Panc1 (cell line): ENCODE data around the gene CIAPIN1. TPM values are rescaled to one million over a fixed set of nuclear protein-coding genes. Genes with fewer than 3 reads are reported as not detected.

Source experiments
- ATAC-seq: fragments of 200-7000 bp; cut with Tn5 transposase; 2 replicates; pipeline ENCODE4 v1.9.1; 2020; ENCODE audit warnings: mild to moderate bottlenecking, moderate library complexity
- BruUV-seq: library from RNA; stranded (reverse); fragments of 400-500 nt; replicated peaks from 2 replicates; lab custom pipeline; 2021; lab: Mats Ljungman, UMichigan
- CTCF ChIA-PET: fragments of 300-600 bp; sonication (Branson Sonifier 250); formaldehyde crosslinking; loops from one replicate; lab custom pipeline; 2022; ENCODE audit warnings: antibody characterized with exemption; lab: Charles Lee
- POLR2A ChIA-PET: fragments of 300-600 bp; sonication (Branson Sonifier 250); formaldehyde crosslinking; loops from one replicate; lab custom pipeline; 2022; ENCODE audit warnings: antibody characterized with exemption; lab: Charles Lee
- DNase-seq: peaks from one replicate; pipeline ENCODE4 v3.0.0-alpha.2; 2010; ENCODE audit warnings: low read depth, low spot score
- H3K27ac ChIP-seq: 2 replicates; pipeline ENCODE4 v1.5.1; 2011; ENCODE audit warnings: mild to moderate bottlenecking, low read length, inconsistent platforms
- H3K27me3 ChIP-seq: fragments of 200-500 bp; sonication (Bioruptor generic); 2 replicates; pipeline ENCODE4 v1.6.0; 2014; ENCODE audit warnings: low read length, inconsistent platforms; ENCODE audit not compliant: control insufficient read depth, insufficient read depth
- H3K36me3 ChIP-seq: fragments of 200-500 bp; sonication (Bioruptor generic); 2 replicates; pipeline ENCODE4 v1.5.1; 2014; ENCODE audit warnings: inconsistent platforms, mild to moderate bottlenecking, low read length, moderate library complexity; ENCODE audit not compliant: control insufficient read depth, insufficient read depth
- H3K4me1 ChIP-seq: 2 replicates; pipeline ENCODE4 v1.5.1; 2011; ENCODE audit warnings: inconsistent platforms, mild to moderate bottlenecking, low read length, moderate library complexity; ENCODE audit not compliant: control insufficient read depth, insufficient read depth
- H3K4me3 ChIP-seq, 2 experiments: 2 replicates each; pipeline ENCODE4 v1.5.1; 2011 to 2012; ENCODE audit warnings: low read depth in 2 of 2, low read length in 2 of 2, mild to moderate bottlenecking in 2 of 2, inconsistent platforms in 1 of 2, moderate library complexity in 1 of 2
- H3K9me3 ChIP-seq: fragments of 200-500 bp; sonication (Bioruptor generic); 2 replicates; pipeline ENCODE4 v1.5.1; 2014; ENCODE audit warnings: low read depth, mild to moderate bottlenecking, inconsistent platforms, low read length, moderate library complexity; ENCODE audit not compliant: control insufficient read depth, insufficient read depth
- CTCF ChIP-seq: fragments of 450-650 bp; IDR thresholded peaks from 2 replicates; pipeline ENCODE4 v1.5.1; 2017; ENCODE audit warnings: mild to moderate bottlenecking
- POLR2AphosphoS5 ChIP-seq: IDR thresholded peaks from 2 replicates; pipeline ENCODE4 v1.6.1; 2012; ENCODE audit warnings: mild to moderate bottlenecking, low read depth, low read length, moderate library complexity
- REST ChIP-seq, 2 experiments: IDR thresholded peaks; 2 replicates each; pipeline ENCODE4 v1.6.1; 2011 to 2012; ENCODE audit warnings: low read depth in 2 of 2, control low read depth in 1 of 2, low read length in 1 of 2, mild to moderate bottlenecking in 1 of 2, moderate library complexity in 1 of 2; ENCODE audit not compliant: insufficient read depth in 1 of 2
- SIN3A ChIP-seq: IDR thresholded peaks from 2 replicates; pipeline ENCODE4 v1.6.1; 2012; ENCODE audit warnings: low read depth, mild to moderate bottlenecking, low read length, moderate library complexity, borderline replicate concordance; ENCODE audit not compliant: insufficient read depth
- TCF7L2 ChIP-seq: IDR thresholded peaks from 2 replicates; pipeline ENCODE4 v1.6.1; 2011; ENCODE audit warnings: mild to moderate bottlenecking, low read depth, low read length, inconsistent platforms
- in situ Hi-C: cut with HindIII; loops from 2 replicates; pipeline ENCODE4 v1.10.0; 2016; ENCODE audit warnings: low sequenced_read_pairs, low pct_unique_long_range_greater_than_20kb
- intact Hi-C: fragments of 100-400 bp; cut with micrococcal nuclease; formaldehyde crosslinking; loops from one replicate; pipeline ENCODE4 v1.10.0; 2022; ENCODE audit not compliant: unreplicated experiment
- total RNA-seq: library from RNA; stranded (reverse); gene quantifications from one replicate; pipeline ENCODE4 v1.2.1, GENCODE V29; 2021; ENCODE audit not compliant: unreplicated experiment

CIAPIN1 gene
- total RNA-seq, 1 experiment from 2014 or later, result 64.0 TPM

GRCh38 chr16:57386381-57386951 is 60.7 kb downstream of the CIAPIN1 start:
- intact Hi-C loops (no loop called here), in situ Hi-C loops (no loop called here)
- H3K9me3 ChIP-seq, result no peaks in the 10 kb centered on the region
- ChIA-PET CTCF (interaction anchor here (0.7 kb wide), 1 partner anchor 84 kb away, joined by 3 read pairs; no protein-coding TSS in a partner anchor), POLR2A (interaction anchor here (0.7 kb wide), 1 partner anchor 333 kb away, joined by 9 read pairs; no protein-coding TSS in a partner anchor)
- TF ChIP-seq CTCF, result no peak
- TF ChIP-seq TCF7L2, result no peak
- no peak for TF ChIP-seq POLR2AphosphoS5
- TF ChIP-seq REST (IDR thresholded peaks at IDR 0.05; ENCODE audit: insufficient read depth in 1 of 2, low read depth in 2 of 2, low read length in 1 of 2), result no peak
- no peak for TF ChIP-seq SIN3A
- DNase-seq (no peak), ATAC-seq (no peak)
- H3K4me3 ChIP-seq, result no peak overlapping the region
- no peak overlapping the region for H3K27ac ChIP-seq
- no peaks in the 10 kb centered on the region for H3K4me1 ChIP-seq
- H3K36me3 ChIP-seq, result no peaks in the 10 kb centered on the region
- no peaks in the 10 kb centered on the region for H3K27me3 ChIP-seq
- BruUV-seq, result no TSS peak

GRCh38 chr16:57385083-57385482 is 62.1 kb downstream of the CIAPIN1 start:
- DNase-seq, result no peak
- POLR2A ChIA-PET, result no interaction called here
- H3K4me3 ChIP-seq, result no peak overlapping the region
- TF ChIP-seq REST (IDR thresholded peaks at IDR 0.05; ENCODE audit: insufficient read depth in 1 of 2, low read depth in 2 of 2, low read length in 1 of 2), result no peak
- TF ChIP-seq SIN3A, result no peak
- TF ChIP-seq TCF7L2, result no peak
- no peak for TF ChIP-seq POLR2AphosphoS5
- TF ChIP-seq CTCF, result no peak
- in situ Hi-C loops, result no loop called here
- no peaks in the 10 kb centered on the region for H3K9me3 ChIP-seq
- H3K27me3 ChIP-seq, result no peaks in the 10 kb centered on the region
- CTCF ChIA-PET, result interaction anchor here (0.6 kb wide), 1 partner anchor 130 kb away, joined by 4 read pairs; no protein-coding TSS in a partner anchor
- H3K4me1 ChIP-seq, result peaks cover 2% of the 10 kb centered on the region; the same call in 1 of the 2 replicates
- intact Hi-C loops, result no loop called here
- no TSS peak for BruUV-seq
- no peaks in the 10 kb centered on the region for H3K36me3 ChIP-seq
- ATAC-seq, result no peak
- no peak overlapping the region for H3K27ac ChIP-seq
